ENCODE measurements around the gene QARS1.

The QARS1 gene

GRCh38 chr3:49108346-49108745, 3.8 kb upstream of the QARS1 start:
- DNase-seq: no peak
- H3K27me3 ChIP-seq (ENCODE audit: insufficient read depth, low read depth, severe bottlenecking): no peaks in the 10 kb centered on the region
- H3K36me3 ChIP-seq: peaks cover 50% of the 10 kb centered on the region
- no peak overlapping the region for H3K4me3 ChIP-seq (ENCODE audit: low read depth, low read length)
- no peak for TF ChIP-seq CTCF (IDR thresholded peaks at IDR 0.05; ENCODE audit: low read depth, low read length)
- no peak overlapping the region for H3K27ac ChIP-seq
- H3K9me3 ChIP-seq (ENCODE audit: severe bottlenecking): no peaks in the 10 kb centered on the region

GRCh38 chr3:49104052-49104426, 518 bp downstream of the QARS1 start:
- no peak for TF ChIP-seq CTCF (IDR thresholded peaks at IDR 0.05; ENCODE audit: low read depth, low read length)
- H3K27ac ChIP-seq: peak overlapping the region; percentile 97
- H3K36me3 ChIP-seq: peaks cover 52% of the 10 kb centered on the region
- H3K9me3 ChIP-seq (ENCODE audit: severe bottlenecking): no peaks in the 10 kb centered on the region
- peak overlapping the region; percentile 86 for H3K4me3 ChIP-seq (ENCODE audit: low read depth, low read length)
- no peaks in the 10 kb centered on the region for H3K27me3 ChIP-seq (ENCODE audit: insufficient read depth, low read depth, severe bottlenecking)
- no peak for DNase-seq

GRCh38 chr3:49100046-49100615, 4.4 kb downstream of the QARS1 start:
- Histone ChIP-seq H3K9me3 (ENCODE audit: severe bottlenecking) (no peaks in the 10 kb centered on the region), H3K4me3 (ENCODE audit: low read depth, low read length) (no peak overlapping the region), H3K36me3 (peaks cover 72% of the 10 kb centered on the region), H3K27me3 (ENCODE audit: insufficient read depth, low read depth, severe bottlenecking) (no peaks in the 10 kb centered on the region), H3K27ac (no peak overlapping the region)
- no peak for DNase-seq
- no peak for TF ChIP-seq CTCF (IDR thresholded peaks at IDR 0.05; ENCODE audit: low read depth, low read length)

- H3K27me3 ChIP-seq (ENCODE audit: insufficient read depth, low read depth, severe bottlenecking): no peaks in the 10 kb centered on the region
- no peak for TF ChIP-seq CTCF (IDR thresholded peaks at IDR 0.05; ENCODE audit: low read depth, low read length)
- no peak overlapping the region for H3K27ac ChIP-seq
- H3K4me3 ChIP-seq (ENCODE audit: low read depth, low read length): no peak overlapping the region
- DNase-seq: no peak
- no peaks in the 10 kb centered on the region for H3K9me3 ChIP-seq (ENCODE audit: severe bottlenecking)
- peaks cover 69% of the 10 kb centered on the region for H3K36me3 ChIP-seq
Measured at GRCh38 chr3:49098910-49099630, 5.5 kb downstream of the QARS1 start.

GRCh38 chr3:49098429-49098828, 6.1 kb downstream of the QARS1 start:
- H3K9me3 ChIP-seq (ENCODE audit: severe bottlenecking): no peaks in the 10 kb centered on the region
- H3K27ac ChIP-seq: no peak overlapping the region
- DNase-seq: no peak
- no peak overlapping the region for H3K4me3 ChIP-seq (ENCODE audit: low read depth, low read length)
- no peak for TF ChIP-seq CTCF (IDR thresholded peaks at IDR 0.05; ENCODE audit: low read depth, low read length)
- no peaks in the 10 kb centered on the region for H3K27me3 ChIP-seq (ENCODE audit: insufficient read depth, low read depth, severe bottlenecking)
- H3K36me3 ChIP-seq: peaks cover 70% of the 10 kb centered on the region

Measured in WERI-Rb-1 (cell line).